ENCODE results near the gene DACH1. TPM values are rescaled to one million over a fixed set of nuclear protein-coding genes. Genes with fewer than 3 reads are reported as not detected.

The DACH1 gene
- total RNA-seq, 1 experiment from 2014 or later = 0.31 TPM

DNA sequence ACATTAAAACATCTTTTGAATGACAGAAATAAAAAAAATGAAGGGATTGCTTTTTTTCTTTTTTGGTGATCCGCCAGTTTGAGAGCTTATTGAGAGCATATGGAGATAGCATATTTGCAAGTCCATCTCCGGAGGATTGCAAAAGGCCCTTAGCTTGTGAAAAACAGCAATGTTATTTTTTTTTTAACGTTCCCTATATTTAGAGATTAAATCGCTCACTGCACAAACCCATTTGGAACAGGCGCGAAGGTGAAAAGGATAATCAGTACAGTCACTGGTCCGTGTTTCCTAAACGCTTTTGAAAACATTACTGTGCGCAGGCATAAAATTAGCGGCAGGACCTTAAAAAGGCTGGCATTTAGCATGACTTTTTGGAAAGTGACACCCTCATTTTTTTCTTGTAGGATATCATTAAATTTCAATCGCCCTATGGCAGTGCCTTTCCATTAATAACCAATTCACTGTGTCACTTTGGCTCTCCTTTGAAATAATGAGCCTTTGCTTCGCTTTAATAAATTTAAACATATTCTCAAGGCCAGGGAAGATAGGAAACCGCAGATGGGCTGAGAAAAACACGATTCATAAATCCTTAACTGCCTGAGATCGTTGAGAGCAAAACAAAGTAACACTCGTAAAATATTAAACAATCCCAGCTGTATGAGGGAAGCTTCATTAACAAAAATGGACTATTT lies 342.2 kb downstream of the DACH1 start:
- CTCF ChIA-PET = no interaction called here
- no peak overlapping the region for H3K4me3 Mint-ChIP-seq
- no peaks in the 10 kb centered on the region for H3K27me3 Mint-ChIP-seq (ENCODE audit: low read depth)
- H3K4me1 Mint-ChIP-seq = peaks cover 6% of the 10 kb centered on the region
- no peak for TF ChIP-seq KAT7 (CRISPR knock-in tag; IDR thresholded peaks at IDR 0.05; ENCODE audit: borderline replicate concordance)
- DNase-seq (ENCODE audit: low spot score) (no peak), ATAC-seq (no peak)
- peak overlapping the region; percentile 27; the same call in 1 of the 2 replicates for H3K27ac Mint-ChIP-seq
- H3K9me3 Mint-ChIP-seq = no peaks in the 10 kb centered on the region
- H3K36me3 Mint-ChIP-seq = no peaks in the 10 kb centered on the region
- POLR2A ChIA-PET = no interaction called here

DNA sequence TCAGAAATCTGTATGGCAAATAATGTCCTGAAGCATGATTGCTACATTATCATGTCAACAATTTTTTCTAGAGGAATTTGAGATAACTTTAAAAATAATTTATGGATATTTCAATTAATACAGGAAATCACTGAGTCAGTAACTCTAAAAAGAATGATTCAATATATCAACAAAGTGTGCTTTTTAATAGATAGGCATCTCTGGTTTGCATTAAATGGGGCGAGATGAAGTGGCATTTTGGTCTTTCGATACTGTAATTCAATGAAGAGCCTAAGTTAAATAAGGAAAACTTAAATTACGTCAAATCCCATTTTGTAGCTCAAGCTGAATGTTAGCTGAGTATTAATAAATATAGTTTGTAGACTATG lies 342.8 kb downstream of the DACH1 start:
- H3K27me3 Mint-ChIP-seq (ENCODE audit: low read depth) = no peaks in the 10 kb centered on the region
- no peaks in the 10 kb centered on the region for H3K9me3 Mint-ChIP-seq
- no peak for TF ChIP-seq STAT6 (CRISPR knock-in tag; conservative IDR thresholded peaks at IDR 0.05; ENCODE audit: low read depth)
- TF ChIP-seq CREB1 (CRISPR knock-in tag; IDR thresholded peaks at IDR 0.05) = no peak
- no peak for TF ChIP-seq IRF2 (CRISPR knock-in tag; IDR thresholded peaks at IDR 0.05; ENCODE audit: borderline replicate concordance, low read depth)
- no peak for TF ChIP-seq ZBTB43 (CRISPR knock-in tag; IDR thresholded peaks at IDR 0.05)
- TF ChIP-seq ZNF416 (CRISPR knock-in tag; IDR thresholded peaks at IDR 0.05) = no peak
- TF ChIP-seq, protein P1, sequence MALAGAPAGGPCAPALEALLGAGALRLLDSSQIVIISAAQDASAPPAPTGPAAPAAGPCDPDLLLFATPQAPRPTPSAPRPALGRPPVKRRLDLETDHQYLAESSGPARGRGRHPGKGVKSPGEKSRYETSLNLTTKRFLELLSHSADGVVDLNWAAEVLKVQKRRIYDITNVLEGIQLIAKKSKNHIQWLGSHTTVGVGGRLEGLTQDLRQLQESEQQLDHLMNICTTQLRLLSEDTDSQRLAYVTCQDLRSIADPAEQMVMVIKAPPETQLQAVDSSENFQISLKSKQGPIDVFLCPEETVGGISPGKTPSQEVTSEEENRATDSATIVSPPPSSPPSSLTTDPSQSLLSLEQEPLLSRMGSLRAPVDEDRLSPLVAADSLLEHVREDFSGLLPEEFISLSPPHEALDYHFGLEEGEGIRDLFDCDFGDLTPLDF (CRISPR knock-in tag; IDR thresholded peaks at IDR 0.05) = no peak
- TF ChIP-seq FOXP4 (CRISPR knock-in tag; IDR thresholded peaks at IDR 0.05) = no peak
- no peak for TF ChIP-seq KAT7 (CRISPR knock-in tag; IDR thresholded peaks at IDR 0.05; ENCODE audit: borderline replicate concordance)
- no peak for TF ChIP-seq FOXJ3 (CRISPR knock-in tag; IDR thresholded peaks at IDR 0.05; ENCODE audit: borderline replicate concordance)
- no peak for TF ChIP-seq NR1H2 (CRISPR knock-in tag; IDR thresholded peaks at IDR 0.05)
- TF ChIP-seq OVOL2 (CRISPR knock-in tag; IDR thresholded peaks at IDR 0.05; ENCODE audit: borderline replicate concordance) = no peak
- TF ChIP-seq CDX4 (CRISPR knock-in tag; IDR thresholded peaks at IDR 0.05; ENCODE audit: borderline replicate concordance) = no peak
- TF ChIP-seq, protein P2, sequence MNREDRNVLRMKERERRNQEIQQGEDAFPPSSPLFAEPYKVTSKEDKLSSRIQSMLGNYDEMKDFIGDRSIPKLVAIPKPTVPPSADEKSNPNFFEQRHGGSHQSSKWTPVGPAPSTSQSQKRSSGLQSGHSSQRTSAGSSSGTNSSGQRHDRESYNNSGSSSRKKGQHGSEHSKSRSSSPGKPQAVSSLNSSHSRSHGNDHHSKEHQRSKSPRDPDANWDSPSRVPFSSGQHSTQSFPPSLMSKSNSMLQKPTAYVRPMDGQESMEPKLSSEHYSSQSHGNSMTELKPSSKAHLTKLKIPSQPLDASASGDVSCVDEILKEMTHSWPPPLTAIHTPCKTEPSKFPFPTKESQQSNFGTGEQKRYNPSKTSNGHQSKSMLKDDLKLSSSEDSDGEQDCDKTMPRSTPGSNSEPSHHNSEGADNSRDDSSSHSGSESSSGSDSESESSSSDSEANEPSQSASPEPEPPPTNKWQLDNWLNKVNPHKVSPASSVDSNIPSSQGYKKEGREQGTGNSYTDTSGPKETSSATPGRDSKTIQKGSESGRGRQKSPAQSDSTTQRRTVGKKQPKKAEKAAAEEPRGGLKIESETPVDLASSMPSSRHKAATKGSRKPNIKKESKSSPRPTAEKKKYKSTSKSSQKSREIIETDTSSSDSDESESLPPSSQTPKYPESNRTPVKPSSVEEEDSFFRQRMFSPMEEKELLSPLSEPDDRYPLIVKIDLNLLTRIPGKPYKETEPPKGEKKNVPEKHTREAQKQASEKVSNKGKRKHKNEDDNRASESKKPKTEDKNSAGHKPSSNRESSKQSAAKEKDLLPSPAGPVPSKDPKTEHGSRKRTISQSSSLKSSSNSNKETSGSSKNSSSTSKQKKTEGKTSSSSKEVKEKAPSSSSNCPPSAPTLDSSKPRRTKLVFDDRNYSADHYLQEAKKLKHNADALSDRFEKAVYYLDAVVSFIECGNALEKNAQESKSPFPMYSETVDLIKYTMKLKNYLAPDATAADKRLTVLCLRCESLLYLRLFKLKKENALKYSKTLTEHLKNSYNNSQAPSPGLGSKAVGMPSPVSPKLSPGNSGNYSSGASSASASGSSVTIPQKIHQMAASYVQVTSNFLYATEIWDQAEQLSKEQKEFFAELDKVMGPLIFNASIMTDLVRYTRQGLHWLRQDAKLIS (CRISPR knock-in tag; IDR thresholded peaks at IDR 0.05; ENCODE audit: borderline replicate concordance) = no peak
- TF ChIP-seq, protein P3, sequence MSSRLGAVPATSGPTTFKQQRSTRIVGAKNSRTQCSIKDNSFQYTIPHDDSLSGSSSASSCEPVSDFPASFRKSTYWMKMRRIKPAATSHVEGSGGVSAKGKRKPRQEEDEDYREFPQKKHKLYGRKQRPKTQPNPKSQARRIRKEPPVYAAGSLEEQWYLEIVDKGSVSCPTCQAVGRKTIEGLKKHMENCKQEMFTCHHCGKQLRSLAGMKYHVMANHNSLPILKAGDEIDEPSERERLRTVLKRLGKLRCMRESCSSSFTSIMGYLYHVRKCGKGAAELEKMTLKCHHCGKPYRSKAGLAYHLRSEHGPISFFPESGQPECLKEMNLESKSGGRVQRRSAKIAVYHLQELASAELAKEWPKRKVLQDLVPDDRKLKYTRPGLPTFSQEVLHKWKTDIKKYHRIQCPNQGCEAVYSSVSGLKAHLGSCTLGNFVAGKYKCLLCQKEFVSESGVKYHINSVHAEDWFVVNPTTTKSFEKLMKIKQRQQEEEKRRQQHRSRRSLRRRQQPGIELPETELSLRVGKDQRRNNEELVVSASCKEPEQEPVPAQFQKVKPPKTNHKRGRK (CRISPR knock-in tag; IDR thresholded peaks at IDR 0.05; ENCODE audit: borderline replicate concordance) = no peak
- TF ChIP-seq, protein P4, sequence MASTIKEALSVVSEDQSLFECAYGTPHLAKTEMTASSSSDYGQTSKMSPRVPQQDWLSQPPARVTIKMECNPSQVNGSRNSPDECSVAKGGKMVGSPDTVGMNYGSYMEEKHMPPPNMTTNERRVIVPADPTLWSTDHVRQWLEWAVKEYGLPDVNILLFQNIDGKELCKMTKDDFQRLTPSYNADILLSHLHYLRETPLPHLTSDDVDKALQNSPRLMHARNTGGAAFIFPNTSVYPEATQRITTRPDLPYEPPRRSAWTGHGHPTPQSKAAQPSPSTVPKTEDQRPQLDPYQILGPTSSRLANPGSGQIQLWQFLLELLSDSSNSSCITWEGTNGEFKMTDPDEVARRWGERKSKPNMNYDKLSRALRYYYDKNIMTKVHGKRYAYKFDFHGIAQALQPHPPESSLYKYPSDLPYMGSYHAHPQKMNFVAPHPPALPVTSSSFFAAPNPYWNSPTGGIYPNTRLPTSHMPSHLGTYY (CRISPR knock-in tag; IDR thresholded peaks at IDR 0.05) = no peak
- TF ChIP-seq ATF1 (CRISPR knock-in tag; IDR thresholded peaks at IDR 0.05) = no peak
- TF ChIP-seq GTF2I (CRISPR knock-in tag; conservative IDR thresholded peaks at IDR 0.05) = no peak
- TF ChIP-seq NFE2L1 (CRISPR knock-in tag; IDR thresholded peaks at IDR 0.05) = no peak
- ChIA-PET CTCF (no interaction called here), POLR2A (no interaction called here)
- no peaks in the 10 kb centered on the region for H3K36me3 Mint-ChIP-seq
- peaks cover 6% of the 10 kb centered on the region for H3K4me1 Mint-ChIP-seq
- DNase-seq (ENCODE audit: low spot score) (no peak), ATAC-seq (no peak)
- H3K27ac Mint-ChIP-seq = no peak overlapping the region
- H3K4me3 Mint-ChIP-seq = no peak overlapping the region
